Measurements from ENCODE around the gene HAUS5. TPM values are rescaled to one million over a fixed set of nuclear protein-coding genes. Genes with fewer than 3 reads are reported as not detected.

Gene HAUS5
- total RNA-seq, 1 experiment from 2014 or later = 31.7 TPM

GRCh38 chr19:35623327-35624010 lies 10.9 kb downstream of the HAUS5 start:
- DNase-seq (ENCODE audit: low read depth, low spot score) (no peak), ATAC-seq (no peak)
- intact Hi-C loops (cut with micrococcal nuclease) = no loop called here
- Histone ChIP-seq H2AFZ (ENCODE audit: low read depth, low read length, poor library complexity, severe bottlenecking) (no peak overlapping the region), H3K79me2 (ENCODE audit: insufficient read depth, low read length) (no peaks in the 10 kb centered on the region), H3K9me3 (ENCODE audit: control insufficient read depth in 1 of 2, insufficient read depth in 1 of 2, low read depth in 1 of 2, low read length in 2 of 2) (no peaks in the 10 kb centered on the region), H4K20me1 (ENCODE audit: insufficient read depth) (no peaks in the 10 kb centered on the region), H3K9ac (ENCODE audit: low read length) (no peak overlapping the region), H3K36me3 (ENCODE audit: control insufficient read depth in 1 of 2, insufficient read depth in 2 of 2, low read length in 2 of 2) (no peaks in the 10 kb centered on the region; a peak in 2 of 4 replicates), H3K27me3 (ENCODE audit: insufficient read depth, low read length) (no peaks in the 10 kb centered on the region), H3K4me1 (ENCODE audit: control insufficient read depth in 1 of 2, insufficient read depth in 2 of 2, low read length in 2 of 2) (peaks cover 3 to 7% of the 10 kb centered on the region in 2 experiments; a peak in 2 of 4 replicates), H3K27ac (ENCODE audit: low read depth, low read length) (no peak overlapping the region), H3K4me2 (ENCODE audit: low read length) (no peak overlapping the region), H3K4me3 (replicated peaks in 1 of 2; ENCODE audit: low read depth in 1 of 2, low read length in 2 of 2) (no peak overlapping the region), H3K9me2 (ENCODE audit: insufficient read depth) (no peaks in the 10 kb centered on the region)
- CTCF ChIA-PET = no interaction called here
- TF ChIP-seq SIN3A (IDR thresholded peaks at IDR 0.05; ENCODE audit: low read depth) = no peak
- no peak for TF ChIP-seq ATF3 (IDR thresholded peaks at IDR 0.05)
- TF ChIP-seq SP1 (IDR thresholded peaks at IDR 0.05; ENCODE audit: low read depth) = no peak
- RAD21 ChIA-PET (ENCODE audit: low non-redundant PET in 1 of 2, low total read pairs in 2 of 2, uncharacterized antibody in 2 of 2, unreplicated experiment in 2 of 2) = no interaction called here
- TSS peak; percentile 46 for BruUV-seq (replicated peaks)
- POLR2A ChIA-PET = no interaction called here

- no peak overlapping the region for H2AFZ ChIP-seq (ENCODE audit: low read depth, low read length, poor library complexity, severe bottlenecking)
- intact Hi-C loops (cut with micrococcal nuclease) = no loop called here
- DNase-seq (ENCODE audit: low read depth, low spot score) (no peak), ATAC-seq (no peak)
- peaks cover 18 to 21% of the 10 kb centered on the region in 2 experiments; a peak in 3 of 4 replicates for H3K36me3 ChIP-seq (ENCODE audit: control insufficient read depth in 1 of 2, insufficient read depth in 2 of 2, low read length in 2 of 2)
- POLR2A ChIA-PET = no interaction called here
- CTCF ChIA-PET = no interaction called here
- no peak for TF ChIP-seq EZH2 (IDR thresholded peaks at IDR 0.05)
- TF ChIP-seq POLR2A (IDR thresholded peaks at IDR 0.05; ENCODE audit: borderline replicate concordance, extremely low read depth, insufficient read depth, insufficient read length) = no peak
- no peak for TF ChIP-seq ATF3 (IDR thresholded peaks at IDR 0.05)
- no peak for TF ChIP-seq ZFX (IDR thresholded peaks at IDR 0.05)
- TF ChIP-seq SRF (IDR thresholded peaks at IDR 0.05; ENCODE audit: low read depth) = no peak
- TF ChIP-seq FOSL1 (IDR thresholded peaks at IDR 0.05; ENCODE audit: low read depth) = no peak
- H3K4me1 ChIP-seq (ENCODE audit: control insufficient read depth in 1 of 2, insufficient read depth in 2 of 2, low read length in 2 of 2) = peaks cover 7 to 9% of the 10 kb centered on the region in 2 experiments; a peak in 3 of 4 replicates
- no peaks in the 10 kb centered on the region for H3K27me3 ChIP-seq (ENCODE audit: insufficient read depth, low read length)
- peak overlapping the region; percentile 92 for H3K9ac ChIP-seq (ENCODE audit: low read length)
- H3K9me2 ChIP-seq (ENCODE audit: insufficient read depth) = no peaks in the 10 kb centered on the region
- RAD21 ChIA-PET (ENCODE audit: low non-redundant PET in 1 of 2, low total read pairs in 2 of 2, uncharacterized antibody in 2 of 2, unreplicated experiment in 2 of 2) = no interaction called here
- no peaks in the 10 kb centered on the region for H4K20me1 ChIP-seq (ENCODE audit: insufficient read depth)
- peak overlapping the region; percentile 89 to 97 for H3K4me3 ChIP-seq (replicated peaks in 1 of 2; ENCODE audit: low read depth in 1 of 2, low read length in 2 of 2)
- BruUV-seq (replicated peaks) = TSS peak; percentile 99
- H3K79me2 ChIP-seq (ENCODE audit: insufficient read depth, low read length) = peaks cover 14% of the 10 kb centered on the region
- peak overlapping the region; percentile 98 for H3K4me2 ChIP-seq (ENCODE audit: low read length)
- H3K9me3 ChIP-seq (ENCODE audit: control insufficient read depth in 1 of 2, insufficient read depth in 1 of 2, low read depth in 1 of 2, low read length in 2 of 2) = no peaks in the 10 kb centered on the region
- H3K27ac ChIP-seq (ENCODE audit: low read depth, low read length) = peak overlapping the region; percentile 73
Observed at GRCh38 chr19:35628264-35628564, 15.7 kb downstream of the HAUS5 start.
